B cell (primary cell): ENCODE results near the gene NFIB. TPM values are rescaled to one million over a fixed set of nuclear protein-coding genes. Genes with fewer than 3 reads are reported as not detected.

Source experiments
- ATAC-seq: fragments of 200-7000 bp; cut with Tn5 transposase; one replicate; pipeline ENCODE4 v1.10.0; 2021; ENCODE audit warnings: low read depth, mild to moderate bottlenecking, moderate number of reproducible peaks, moderate library complexity
- CTCF ChIA-PET: fragments of 350-600 bp; sonication (Branson Sonifier 250); formaldehyde crosslinking; loops from one replicate; lab custom pipeline; 2021; ENCODE audit warnings: antibody characterized with exemption, inconsistent platforms; lab: Charles Lee
- POLR2A ChIA-PET: fragments of 350-600 bp; sonication (Branson Sonifier 250); formaldehyde crosslinking; loops from one replicate; lab custom pipeline; 2021; ENCODE audit warnings: antibody characterized with exemption; lab: Charles Lee
- DNase-seq: peaks from one replicate; pipeline ENCODE4 v3.0.0; 2013
- H2AFZ ChIP-seq: 2 replicates; pipeline ENCODE4 v1.6.1; 2012; ENCODE audit warnings: mild to moderate bottlenecking, low read depth, low read length; ENCODE audit not compliant: insufficient read depth, poor library complexity, severe bottlenecking
- H3K27ac ChIP-seq, 2 donors: 1 replicate in 1 of 2; 2 replicates in 1 of 2; pipeline ENCODE4 v1.5.1; 2012 to 2013; ENCODE audit warnings: low read length in 2 of 2, mild to moderate bottlenecking in 2 of 2, moderate library complexity in 1 of 2
- H3K27me3 ChIP-seq, 4 experiments: fragments of 200-600 bp in 1 of 4; sonication (generic) in 1 of 4; replicated peaks in 1 of 4; 1 replicate in 2 of 4; 2 replicates in 2 of 4; pipeline versions ENCODE4 v1.6.1 to v1.7.0; 2013 to 2016; ENCODE audit warnings: low read length in 3 of 4, mild to moderate bottlenecking in 2 of 4, mixed read lengths in 1 of 4, moderate library complexity in 1 of 4; ENCODE audit not compliant: insufficient read depth in 4 of 4, control insufficient read depth in 3 of 4; ENCODE audit errors: control extremely low read depth in 1 of 4
- H3K36me3 ChIP-seq, 2 experiments: replicated peaks in 1 of 2; 1 replicate in 1 of 2; 2 replicates in 1 of 2; pipeline versions ENCODE4 v1.6.1 to v1.7.1; 2013; ENCODE audit warnings: low read length in 1 of 2; ENCODE audit not compliant: insufficient read depth in 2 of 2, control insufficient read depth in 1 of 2; ENCODE audit errors: control extremely low read depth in 1 of 2, extremely low read depth in 1 of 2
- H3K4me1 ChIP-seq, 2 donors: fragments of 200-600 bp in 1 of 2; sonication (generic) in 1 of 2; 1 replicate in 1 of 2; 2 replicates in 1 of 2; pipeline versions ENCODE4 v1.5.1 to v1.6.1; 2013 to 2017; ENCODE audit warnings: low read length in 2 of 2; ENCODE audit not compliant: control insufficient read depth in 2 of 2, insufficient read depth in 2 of 2
- H3K4me2 ChIP-seq: replicated peaks from 2 replicates; pipeline ENCODE3; 2012; ENCODE audit warnings: mild to moderate bottlenecking, low read depth, low read length; ENCODE audit not compliant: poor library complexity, severe bottlenecking
- H3K4me3 ChIP-seq, 5 experiments: fragments of 200-600 bp in 1 of 5; sonication (generic) in 1 of 5; 1 replicate in 3 of 5; 2 replicates in 2 of 5; pipeline versions ENCODE4 v1.5.1 to v1.7.0; 2011 to 2016; ENCODE audit warnings: low read length in 4 of 5, mild to moderate bottlenecking in 4 of 5, low read depth in 2 of 5, control low read depth in 1 of 5, moderate library complexity in 1 of 5; ENCODE audit not compliant: insufficient read depth in 1 of 5; ENCODE audit errors: control extremely low read depth in 1 of 5, extremely low read depth in 1 of 5
- H3K79me2 ChIP-seq: fragments of 200-600 bp; sonication (generic); one replicate; pipeline ENCODE4 v1.6.0; 2016; ENCODE audit warnings: low read length; ENCODE audit not compliant: control insufficient read depth, insufficient read depth
- H3K9ac ChIP-seq: fragments of 200-600 bp; sonication (generic); 2 replicates; pipeline ENCODE4 v1.6.1; 2017; ENCODE audit warnings: mild to moderate bottlenecking, low read length, moderate library complexity
- H3K9me3 ChIP-seq, 3 donors: one replicate each; pipeline versions ENCODE4 v1.6.1 to v1.7.1; 2013; ENCODE audit warnings: low read length in 2 of 3; ENCODE audit not compliant: control insufficient read depth in 2 of 3, insufficient read depth in 1 of 3; ENCODE audit errors: control extremely low read depth in 1 of 3
- H4K20me1 ChIP-seq: 2 replicates; pipeline ENCODE4 v1.6.0; 2012; ENCODE audit warnings: mild to moderate bottlenecking, low read length; ENCODE audit not compliant: insufficient read depth, control insufficient read depth, poor library complexity, severe bottlenecking
- H3K27ac Mint-ChIP-seq: one replicate; pipeline ENCODE4 v1.8.0; 2021; ENCODE audit warnings: mixed read lengths
- H3K27me3 Mint-ChIP-seq: one replicate; pipeline ENCODE4 v1.8.0; 2021; ENCODE audit warnings: mixed read lengths
- H3K4me1 Mint-ChIP-seq: one replicate; pipeline ENCODE4 v1.8.0; 2021; ENCODE audit warnings: mixed read lengths
- H3K4me3 Mint-ChIP-seq: one replicate; pipeline ENCODE4 v1.8.0; 2021; ENCODE audit warnings: mixed read lengths
- H3K9me3 Mint-ChIP-seq: one replicate; pipeline ENCODE4 v1.8.0; 2022; ENCODE audit warnings: mixed read lengths; ENCODE audit not compliant: insufficient read depth
- EZH2 ChIP-seq: IDR thresholded peaks from 2 replicates; pipeline ENCODE4 v1.6.1; 2012; ENCODE audit warnings: borderline replicate concordance, low read depth, mild to moderate bottlenecking, moderate library complexity, low read length; ENCODE audit not compliant: insufficient read depth, poor library complexity, severe bottlenecking
- WGBS: methylation state at CpG from one replicate; pipeline ENCODE4 v1.1.5; 2013; ENCODE audit warnings: missing lambda C conversion rate; ENCODE audit not compliant: insufficient coverage; 5-methylcytosine and 5-hydroxymethylcytosine counted together
- intact Hi-C: fragments of 100-400 bp; cut with micrococcal nuclease; formaldehyde crosslinking; loops from one replicate; pipeline ENCODE4 v1.10.0; 2022
- polyA plus RNA-seq: library from polyadenylated mRNA; depleted of rRNA; stranded (reverse); fragments of >200 nt; gene quantifications from 2 replicates; pipeline ENCODE4 v1.2.3, GENCODE V29; 2012
- total RNA-seq, 2 donors: library from RNA; stranded (reverse); fragments of 120-200 nt in 1 of 2; gene quantifications; 1 replicate in 1 of 2; 2 replicates in 1 of 2; pipeline versions ENCODE4 v1.2.3 to v1.2.4, GENCODE V29; 2013 to 2022
- TF ChIP-seq, protein P1 (sequence below): fragments of 200-600 bp; IDR thresholded peaks from one replicate; pipeline ENCODE4 v1.8.0; 2022; ENCODE audit warnings: antibody characterized with exemption, mild to moderate bottlenecking

The NFIB gene
- total and polyA plus RNA-seq, 2 donors (not counting 1 experiment from before 2014, with no cell fraction given) = not detected

DNA sequence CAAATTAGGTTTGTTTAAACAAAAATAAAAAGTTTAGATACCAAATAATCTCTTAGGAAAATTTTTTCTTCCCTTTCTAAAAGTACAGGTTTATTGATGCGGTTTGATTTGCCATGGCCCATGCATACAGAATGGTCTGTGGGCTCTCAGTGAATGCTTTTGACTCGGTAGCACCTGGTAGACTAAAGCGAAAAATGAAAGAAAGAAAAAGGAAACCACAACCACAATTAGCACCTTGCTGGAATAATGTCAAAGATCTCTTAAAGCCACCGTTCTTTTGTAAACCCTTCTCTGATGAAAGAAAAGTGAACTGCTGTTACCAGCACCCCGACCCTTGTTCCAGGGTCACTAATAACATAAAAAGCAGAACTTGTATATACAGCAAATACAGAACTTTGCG, 157.9 kb downstream of the NFIB start:
- no peaks in the 10 kb centered on the region for H3K79me2 ChIP-seq
- no peak for TF ChIP-seq EZH2
- TF ChIP-seq, protein P1, sequence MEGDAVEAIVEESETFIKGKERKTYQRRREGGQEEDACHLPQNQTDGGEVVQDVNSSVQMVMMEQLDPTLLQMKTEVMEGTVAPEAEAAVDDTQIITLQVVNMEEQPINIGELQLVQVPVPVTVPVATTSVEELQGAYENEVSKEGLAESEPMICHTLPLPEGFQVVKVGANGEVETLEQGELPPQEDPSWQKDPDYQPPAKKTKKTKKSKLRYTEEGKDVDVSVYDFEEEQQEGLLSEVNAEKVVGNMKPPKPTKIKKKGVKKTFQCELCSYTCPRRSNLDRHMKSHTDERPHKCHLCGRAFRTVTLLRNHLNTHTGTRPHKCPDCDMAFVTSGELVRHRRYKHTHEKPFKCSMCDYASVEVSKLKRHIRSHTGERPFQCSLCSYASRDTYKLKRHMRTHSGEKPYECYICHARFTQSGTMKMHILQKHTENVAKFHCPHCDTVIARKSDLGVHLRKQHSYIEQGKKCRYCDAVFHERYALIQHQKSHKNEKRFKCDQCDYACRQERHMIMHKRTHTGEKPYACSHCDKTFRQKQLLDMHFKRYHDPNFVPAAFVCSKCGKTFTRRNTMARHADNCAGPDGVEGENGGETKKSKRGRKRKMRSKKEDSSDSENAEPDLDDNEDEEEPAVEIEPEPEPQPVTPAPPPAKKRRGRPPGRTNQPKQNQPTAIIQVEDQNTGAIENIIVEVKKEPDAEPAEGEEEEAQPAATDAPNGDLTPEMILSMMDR = no peak
- no peaks in the 10 kb centered on the region for H4K20me1 ChIP-seq
- Mint-ChIP-seq H3K4me1 (no peaks in the 10 kb centered on the region), H3K9me3 (no peaks in the 10 kb centered on the region), H3K4me3 (no peak overlapping the region), H3K27ac (no peak overlapping the region), H3K27me3 (no peaks in the 10 kb centered on the region)
- H3K4me3 ChIP-seq = no peak overlapping the region
- ChIA-PET POLR2A (no interaction called here), CTCF (no interaction called here)
- no peaks in the 10 kb centered on the region for H3K4me1 ChIP-seq
- H3K27ac ChIP-seq = no peak overlapping the region
- H2AFZ ChIP-seq = no peak overlapping the region
- H3K36me3 ChIP-seq = no peaks in the 10 kb centered on the region
- no peak overlapping the region for H3K9ac ChIP-seq
- DNase-seq (no peak), ATAC-seq (no peak)
- H3K9me3 ChIP-seq = no peaks in the 10 kb centered on the region
- intact Hi-C loops = no loop called here
- WGBS = 8% methylated on average over 2 of the region's 6 CpGs
- no peaks in the 10 kb centered on the region for H3K27me3 ChIP-seq
- H3K4me2 ChIP-seq = no peak overlapping the region

DNA sequence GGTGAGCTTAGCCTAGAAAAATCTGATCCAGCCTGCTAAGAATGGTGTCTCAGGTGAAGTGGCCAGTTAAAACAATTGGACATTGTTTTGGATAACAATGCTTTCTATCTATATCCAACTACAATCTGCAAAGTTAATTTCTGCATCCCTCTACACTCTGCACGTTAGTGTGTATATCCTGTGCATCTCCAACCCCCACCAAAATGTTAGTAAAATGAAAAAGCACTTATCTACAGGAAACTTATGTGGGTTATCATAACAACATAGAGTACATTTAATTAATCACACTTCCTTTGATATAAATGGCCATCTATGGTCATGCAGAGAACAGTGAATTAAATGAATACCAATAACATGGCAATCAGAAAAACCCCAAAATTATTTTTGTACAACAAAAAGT, 158.7 kb downstream of the NFIB start:
- no peaks in the 10 kb centered on the region for H3K79me2 ChIP-seq
- no peaks in the 10 kb centered on the region for H3K9me3 Mint-ChIP-seq
- no peaks in the 10 kb centered on the region for H3K27me3 ChIP-seq
- TF ChIP-seq EZH2 = no peak
- TF ChIP-seq, protein P1 = no peak
- H3K4me2 ChIP-seq = no peak overlapping the region
- no peak overlapping the region for H3K9ac ChIP-seq
- no CpG with 5 or more reads among the region's 1 CpG for WGBS
- no peaks in the 10 kb centered on the region for H3K4me1 Mint-ChIP-seq
- H3K9me3 ChIP-seq = no peaks in the 10 kb centered on the region
- ChIA-PET POLR2A (no interaction called here), CTCF (no interaction called here)
- H3K27ac Mint-ChIP-seq = no peak overlapping the region
- no peak overlapping the region for H3K4me3 ChIP-seq
- no peak overlapping the region for H2AFZ ChIP-seq
- H3K4me1 ChIP-seq = no peaks in the 10 kb centered on the region
- intact Hi-C loops = no loop called here
- no peak for ATAC-seq
- no peak overlapping the region for H3K4me3 Mint-ChIP-seq
- H3K36me3 ChIP-seq = no peaks in the 10 kb centered on the region
- H4K20me1 ChIP-seq = no peaks in the 10 kb centered on the region
- DNase-seq = no peak
- no peaks in the 10 kb centered on the region for H3K27me3 Mint-ChIP-seq
- no peak overlapping the region for H3K27ac ChIP-seq
